GM12878 (cell line): ENCODE data around the gene SPSB3. TPM values are rescaled to one million over a fixed set of nuclear protein-coding genes. Genes with fewer than 3 reads are reported as not detected.

Experiments used
- ATAC-seq: fragments of 200-7000 bp; cut with Tn5 transposase; 3 replicates; pipeline ENCODE4 v1.9.1; 2020; ENCODE audit warnings: mild to moderate bottlenecking, moderate library complexity
- BruUV-seq: library from RNA; stranded (reverse); fragments of 400-500 nt; replicated peaks from 2 replicates; lab custom pipeline; 2021; lab: Mats Ljungman, UMichigan
- CTCF ChIA-PET: fragments of 300-600 bp; sonication (Branson Sonifier 250); formaldehyde crosslinking; extraction: SDS; loops from one replicate; lab custom pipeline; 2021; ENCODE audit warnings: inconsistent platforms; lab: Yijun Ruan, JAX
- POLR2A ChIA-PET: fragments of 350-600 bp; formaldehyde crosslinking; extraction: SDS; loops from one replicate; lab custom pipeline; 2021; ENCODE audit warnings: inconsistent platforms; lab: Charles Lee
- RAD21 ChIA-PET: fragments of 300-600 bp; sonication (Branson Sonifier 250); formaldehyde crosslinking; loops from one replicate; lab custom pipeline; 2023; ENCODE audit warnings: antibody characterized with exemption; ENCODE audit not compliant: unreplicated experiment; lab: Charles Lee
- SMC1A ChIA-PET: fragments of 300-600 bp; sonication (Branson Sonifier 250); formaldehyde crosslinking; loops from one replicate; lab custom pipeline; 2023; ENCODE audit not compliant: unreplicated experiment, uncharacterized antibody; lab: Charles Lee
- DNase-seq: peaks from one replicate; pipeline ENCODE4 v3.0.0-alpha.2; 2011; ENCODE audit warnings: low read depth, low spot score
- FAIRE-seq: peaks from 3 replicates; lab custom pipeline; 2011; peaks lifted over from hg19 to GRCh38; lab: Jason Lieb, UNC
- H2AFZ ChIP-seq: 2 replicates; pipeline ENCODE4 v1.6.0; 2011; ENCODE audit warnings: low read depth, low read length, control low read depth; ENCODE audit not compliant: control insufficient read depth
- H3K27ac ChIP-seq: 2 replicates; pipeline ENCODE4 v1.5.1; 2011; ENCODE audit warnings: control low read depth; ENCODE audit not compliant: control insufficient read depth, insufficient read depth
- H3K27me3 ChIP-seq, 2 experiments: replicated peaks in 1 of 2; 2 replicates each; pipeline versions ENCODE4 v1.6.0 to v1.6.1; 2011; ENCODE audit warnings: low read length in 1 of 2; ENCODE audit not compliant: control insufficient read depth in 2 of 2, insufficient read depth in 2 of 2
- H3K36me3 ChIP-seq, 2 experiments: 2 replicates each; pipeline ENCODE4 v1.5.1; 2011; ENCODE audit warnings: low read length in 1 of 2; ENCODE audit not compliant: control insufficient read depth in 2 of 2, insufficient read depth in 2 of 2
- H3K4me1 ChIP-seq: 2 replicates; pipeline ENCODE4 v1.6.1; 2011; ENCODE audit warnings: mild to moderate bottlenecking, low read length, moderate library complexity, mixed read lengths; ENCODE audit not compliant: control insufficient read depth, insufficient read depth
- H3K4me2 ChIP-seq: 2 replicates; pipeline ENCODE4 v1.6.0; 2011; ENCODE audit warnings: control low read depth; ENCODE audit not compliant: control insufficient read depth, insufficient read depth
- H3K4me3 ChIP-seq: fragments of 200-600 bp; sonication (generic); 2 replicates; pipeline ENCODE4 v1.5.1; 2016
- H3K79me2 ChIP-seq: 2 replicates; pipeline ENCODE4 v1.6.0; 2011; ENCODE audit warnings: low read length; ENCODE audit not compliant: control insufficient read depth, insufficient read depth
- H3K9ac ChIP-seq: 2 replicates; pipeline ENCODE4 v1.8.0; 2011; ENCODE audit warnings: low read length, control low read depth, mixed read lengths; ENCODE audit not compliant: control insufficient read depth, insufficient read depth
- H3K9me3 ChIP-seq: replicated peaks from 3 replicates; pipeline ENCODE4 v1.5.1; 2011; ENCODE audit warnings: mild to moderate bottlenecking, low read length; ENCODE audit not compliant: control insufficient read depth, insufficient read depth
- H4K20me1 ChIP-seq: 2 replicates; pipeline ENCODE4 v1.6.0; 2011; ENCODE audit not compliant: control insufficient read depth, insufficient read depth
- CHD2 ChIP-seq: IDR thresholded peaks from 2 replicates; pipeline ENCODE4 v1.6.1; 2011; ENCODE audit warnings: low read depth, low read length, improper control_type of control experiment, borderline replicate concordance
- FOXK2 ChIP-seq: fragments of 450-650 bp; IDR thresholded peaks from 2 replicates; pipeline ENCODE4 v1.6.1; 2017; ENCODE audit warnings: mild to moderate bottlenecking, moderate library complexity
- FOXM1 ChIP-seq: IDR thresholded peaks from 2 replicates; pipeline ENCODE4 v1.6.1; 2012; ENCODE audit warnings: low read depth, mild to moderate bottlenecking, inconsistent platforms, low read length, moderate library complexity
- GATAD2B ChIP-seq: fragments of 450-650 bp; conservative IDR thresholded peaks from 2 replicates; pipeline ENCODE4 v1.6.1; 2017; ENCODE audit warnings: low read depth, mild to moderate bottlenecking, moderate library complexity
- HDGF ChIP-seq: fragments of 450-650 bp; IDR thresholded peaks from 2 replicates; pipeline ENCODE4 v1.6.1; 2016; ENCODE audit warnings: antibody characterized with exemption
- KDM1A ChIP-seq: fragments of 200-600 bp; sonication (generic); IDR thresholded peaks from 2 replicates; pipeline ENCODE4 v1.6.1; 2016; ENCODE audit warnings: borderline replicate concordance
- MYB ChIP-seq: fragments of 150-350 bp; IDR thresholded peaks from 2 replicates; pipeline ENCODE4 v1.6.1; 2014; ENCODE audit warnings: mild to moderate bottlenecking, low read depth, low read length, borderline replicate concordance
- PAX8 ChIP-seq: fragments of 450-650 bp; IDR thresholded peaks from 2 replicates; pipeline ENCODE4 v1.6.1; 2017; ENCODE audit warnings: mild to moderate bottlenecking, moderate library complexity
- RELA ChIP-seq: fragments of 450-650 bp; IDR thresholded peaks from 2 replicates; pipeline ENCODE4 v1.8.0; 2014; ENCODE audit warnings: borderline replicate concordance; ENCODE audit not compliant: partially characterized antibody
- SP1 ChIP-seq: IDR thresholded peaks from one replicate; pipeline ENCODE4 v1.6.1; 2011; ENCODE audit warnings: low read depth, low read length
- TCF12 ChIP-seq: IDR thresholded peaks from 2 replicates; pipeline ENCODE4 v1.6.1; 2011; ENCODE audit warnings: low read depth, mild to moderate bottlenecking, low read length
- USF1 ChIP-seq: IDR thresholded peaks from 2 replicates; pipeline ENCODE4 v1.6.1; 2011; ENCODE audit warnings: borderline replicate concordance, low read depth, mild to moderate bottlenecking, moderate library complexity, mixed read lengths, low read length; ENCODE audit not compliant: insufficient read depth; ENCODE audit errors: extremely low read length
- ZNF207 ChIP-seq: fragments of 450-650 bp; IDR thresholded peaks from 2 replicates; pipeline ENCODE4 v1.6.1; 2014; ENCODE audit warnings: antibody characterized with exemption, mild to moderate bottlenecking, borderline replicate concordance
- ZNF592 ChIP-seq: fragments of 450-650 bp; IDR thresholded peaks from 2 replicates; pipeline ENCODE4 v1.6.1; 2017; ENCODE audit warnings: mild to moderate bottlenecking, moderate library complexity
- ZSCAN29 ChIP-seq: fragments of 450-650 bp; IDR thresholded peaks from 2 replicates; pipeline ENCODE4 v1.6.1; 2017; ENCODE audit warnings: mild to moderate bottlenecking, moderate library complexity
- WGBS: methylation state at CpG from one replicate; pipeline ENCODE4 v1.1.6; 2016; ENCODE audit warnings: low lambda C conversion rate; ENCODE audit not compliant: insufficient replicate concordance, insufficient coverage; ENCODE audit errors: missing lambda C conversion rate; 5-methylcytosine and 5-hydroxymethylcytosine counted together
- in situ Hi-C: fragments of 300-500 bp; cut with MboI; formaldehyde crosslinking; loops from 9 replicates; pipeline ENCODE4 v1.14.3; 2018; ENCODE audit warnings: mixed read lengths
- intact Hi-C: fragments of 100-400 bp; cut with micrococcal nuclease; formaldehyde crosslinking; loops from one replicate; pipeline ENCODE4 v1.14.2; 2022; ENCODE audit not compliant: unreplicated experiment
- polyA plus RNA-seq, 11 experiments: library from polyadenylated mRNA; depleted of rRNA in 4 of 11; unstranded in 6 of 11; stranded (reverse) in 5 of 11; fragments of >200 nt; fragmentation: Nextera tagmentation in 4 of 11; fragmentation: Illumina TruSeq in 1 of 11; extraction: Ambion mirVana in 4 of 11; extraction: Trizol in 1 of 11; gene quantifications; 1 replicate in 1 of 11; 2 replicates in 10 of 11; pipeline versions ENCODE4 v1.2.1 to v1.2.3, GENCODE V29; 2011 to 2016; ENCODE audit warnings: inconsistent platforms in 2 of 11, missing spikeins in 2 of 11, low read depth in 1 of 11
- total RNA-seq, 4 experiments: library from RNA; depleted of rRNA in 3 of 4; stranded (reverse); fragments of >200 nt in 3 of 4; fragmentation: Illumina TruSeq in 1 of 4; extraction: Trizol in 1 of 4; gene quantifications; 2 replicates each; pipeline versions ENCODE4 v1.2.1 to v1.2.3, GENCODE V29; 2013 to 2021
- TF ChIP-seq, protein P1 (sequence below): fragments of 450-650 bp; conservative IDR thresholded peaks from 2 replicates; pipeline ENCODE4 v1.6.1; 2017; ENCODE audit warnings: mild to moderate bottlenecking, moderate library complexity

SPSB3 gene
- total and polyA plus RNA-seq, 10 of the 15 experiments (the other 5 are each of a cell fraction or from before 2014, with no cell fraction given) = 0.31 to 26.9 (median 14.0) TPM

- SMC1A ChIA-PET = no interaction called here
- no TSS peak for BruUV-seq
- no peaks in the 10 kb centered on the region for H4K20me1 ChIP-seq
- in situ Hi-C loops = no loop called here
- H3K36me3 ChIP-seq = peaks cover 3 to 8% of the 10 kb centered on the region in 2 experiments; a peak in 3 of 4 replicates
- CTCF ChIA-PET = no interaction called here
- 95% methylated on average over 22 of the region's 22 CpGs for WGBS
- ATAC-seq (no peak), FAIRE-seq (no peak), DNase-seq (no peak)
- POLR2A ChIA-PET = interaction anchor here (0.5 kb wide), 1 partner anchor 72 kb away, joined by 3 read pairs; no protein-coding TSS in a partner anchor
- no peak overlapping the region for H2AFZ ChIP-seq
- TF ChIP-seq MYB (no peak), GATAD2B (no peak), USF1 (no peak), SP1 (no peak), FOXM1 (no peak), ZSCAN29 (no peak), KDM1A (no peak), FOXK2 (no peak), ZNF592 (no peak), CHD2 (no peak), HDGF (no peak), RELA (no peak), ZNF207 (no peak), PAX8 (no peak), TCF12 (no peak)
- TF ChIP-seq, protein P1, sequence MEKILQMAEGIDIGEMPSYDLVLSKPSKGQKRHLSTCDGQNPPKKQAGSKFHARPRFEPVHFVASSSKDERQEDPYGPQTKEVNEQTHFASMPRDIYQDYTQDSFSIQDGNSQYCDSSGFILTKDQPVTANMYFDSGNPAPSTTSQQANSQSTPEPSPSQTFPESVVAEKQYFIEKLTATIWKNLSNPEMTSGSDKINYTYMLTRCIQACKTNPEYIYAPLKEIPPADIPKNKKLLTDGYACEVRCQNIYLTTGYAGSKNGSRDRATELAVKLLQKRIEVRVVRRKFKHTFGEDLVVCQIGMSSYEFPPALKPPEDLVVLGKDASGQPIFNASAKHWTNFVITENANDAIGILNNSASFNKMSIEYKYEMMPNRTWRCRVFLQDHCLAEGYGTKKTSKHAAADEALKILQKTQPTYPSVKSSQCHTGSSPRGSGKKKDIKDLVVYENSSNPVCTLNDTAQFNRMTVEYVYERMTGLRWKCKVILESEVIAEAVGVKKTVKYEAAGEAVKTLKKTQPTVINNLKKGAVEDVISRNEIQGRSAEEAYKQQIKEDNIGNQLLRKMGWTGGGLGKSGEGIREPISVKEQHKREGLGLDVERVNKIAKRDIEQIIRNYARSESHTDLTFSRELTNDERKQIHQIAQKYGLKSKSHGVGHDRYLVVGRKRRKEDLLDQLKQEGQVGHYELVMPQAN = no peak
- TF ChIP-seq, all 136 proteins: peak for 0
- H3K4me1 ChIP-seq = peaks cover 17% of the 10 kb centered on the region
- H3K4me2 ChIP-seq = no peak overlapping the region
- H3K27ac ChIP-seq = no peak overlapping the region
- peaks cover 28% of the 10 kb centered on the region for H3K79me2 ChIP-seq
- RAD21 ChIA-PET = no interaction called here
- no peaks in the 10 kb centered on the region for H3K27me3 ChIP-seq
- intact Hi-C loops = no loop called here
- no peak overlapping the region for H3K9ac ChIP-seq
- H3K4me3 ChIP-seq = no peak overlapping the region
- no peaks in the 10 kb centered on the region for H3K9me3 ChIP-seq
Observed at GRCh38 chr16:1776991-1777374, 5.4 kb downstream of the SPSB3 start.
